A673 (cell line): ENCODE results near the gene CNNM1. TPM values are rescaled to one million over a fixed set of nuclear protein-coding genes. Genes with fewer than 3 reads are reported as not detected.

Source experiments
- BruUV-seq: library from RNA; stranded (reverse); fragments of 400-500 nt; replicated peaks from 2 replicates; lab custom pipeline; 2021; lab: Mats Ljungman, UMichigan
- CTCF ChIA-PET: fragments of 300-600 bp; sonication (Branson Sonifier 250); formaldehyde crosslinking; loops from one replicate; lab custom pipeline; 2022; ENCODE audit warnings: antibody characterized with exemption; lab: Charles Lee
- POLR2A ChIA-PET: fragments of 300-600 bp; sonication (Branson Sonifier 250); formaldehyde crosslinking; loops from one replicate; lab custom pipeline; 2022; ENCODE audit warnings: antibody characterized with exemption; ENCODE audit not compliant: low non-redundant PET; lab: Charles Lee
- DNase-seq: peaks from one replicate; pipeline ENCODE4 v3.0.0-alpha.2; 2015; ENCODE audit warnings: low spot score
- H3K27ac ChIP-seq: fragments of 200-600 bp; sonication (generic); 2 replicates; pipeline ENCODE4 v1.5.1; 2016; ENCODE audit warnings: mixed run types, low read depth, mild to moderate bottlenecking, mixed read lengths, antibody characterized with exemption, low read length; ENCODE audit not compliant: poor library complexity, severe bottlenecking
- H3K27me3 ChIP-seq: fragments of 200-600 bp; sonication (generic); replicated peaks from 2 replicates; pipeline ENCODE4 v1.6.1; 2017; ENCODE audit warnings: mixed run types, low read depth, mild to moderate bottlenecking, mixed read lengths, antibody characterized with exemption, low read length; ENCODE audit not compliant: insufficient read depth, poor library complexity
- H3K36me3 ChIP-seq: fragments of 200-600 bp; sonication (generic); 2 replicates; pipeline ENCODE4 v1.6.1; 2016; ENCODE audit warnings: mixed run types, mild to moderate bottlenecking, mixed read lengths, antibody characterized with exemption, low read length; ENCODE audit not compliant: insufficient read depth, poor library complexity, severe bottlenecking
- H3K4me1 ChIP-seq: fragments of 200-600 bp; sonication (generic); 2 replicates; pipeline ENCODE4 v1.6.1; 2017; ENCODE audit warnings: mixed run types, mild to moderate bottlenecking, mixed read lengths, antibody characterized with exemption, low read length; ENCODE audit not compliant: insufficient read depth, poor library complexity, severe bottlenecking
- H3K4me3 ChIP-seq: fragments of 200-600 bp; sonication (generic); 2 replicates; pipeline ENCODE4 v1.5.1; 2016; ENCODE audit warnings: low read depth, mixed run types, mild to moderate bottlenecking, mixed read lengths, low read length; ENCODE audit not compliant: poor library complexity, severe bottlenecking
- H3K9me3 ChIP-seq: fragments of 200-600 bp; sonication (generic); 2 replicates; pipeline ENCODE4 v1.6.1; 2016; ENCODE audit warnings: mixed run types, low read depth, mild to moderate bottlenecking, mixed read lengths, antibody characterized with exemption, low read length; ENCODE audit not compliant: poor library complexity, severe bottlenecking
- EZH2 ChIP-seq: fragments of 200-600 bp; sonication (generic); IDR thresholded peaks from 2 replicates; pipeline ENCODE4 v1.6.1; 2017; ENCODE audit warnings: borderline replicate concordance, low read depth, mild to moderate bottlenecking, mixed read lengths, antibody characterized with exemption, low read length; ENCODE audit not compliant: poor library complexity, severe bottlenecking
- intact Hi-C: fragments of 100-400 bp; cut with micrococcal nuclease; formaldehyde crosslinking; loops from one replicate; pipeline ENCODE4 v1.10.0; 2022; ENCODE audit not compliant: unreplicated experiment
- total RNA-seq: library from RNA; stranded (reverse); gene quantifications from 2 replicates; pipeline ENCODE4 v1.2.3, GENCODE V29; 2021
- TF ChIP-seq, protein P1 (sequence below): fragments of 300-800, 200-600 bp; sonication (generic); conservative IDR thresholded peaks from 2 replicates; pipeline ENCODE4 v1.5.1; 2017; ENCODE audit warnings: low read depth, mild to moderate bottlenecking, antibody characterized with exemption, low read length, moderate library complexity, mixed read lengths

Gene CNNM1
- total RNA-seq, 1 experiment from 2014 or later = 0.73 TPM

DNA sequence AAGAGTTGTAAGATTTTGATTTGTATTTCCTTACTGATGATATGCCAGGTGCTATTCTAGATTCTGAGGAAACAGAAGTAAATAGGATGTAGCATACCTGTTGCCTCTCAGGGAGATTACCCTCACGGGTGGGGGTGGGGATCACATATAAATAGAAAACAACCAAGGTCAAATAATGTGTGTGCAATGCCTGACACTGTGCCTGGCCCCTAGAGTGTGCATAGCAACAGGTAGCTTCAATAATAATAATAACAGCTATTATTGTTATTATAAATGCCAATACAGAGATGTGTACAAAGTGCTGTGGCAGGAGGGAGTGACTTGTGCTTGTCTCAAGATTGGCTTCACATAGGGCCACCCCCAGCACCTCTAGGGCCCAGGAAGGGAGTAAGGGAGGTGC is 24.0 kb downstream of the CNNM1 start:
- Histone ChIP-seq H3K27ac (no peak overlapping the region), H3K4me1 (no peaks in the 10 kb centered on the region), H3K27me3 (peaks cover 33% of the 10 kb centered on the region), H3K9me3 (no peaks in the 10 kb centered on the region), H3K36me3 (no peaks in the 10 kb centered on the region), H3K4me3 (no peak overlapping the region)
- TF ChIP-seq, protein P1, sequence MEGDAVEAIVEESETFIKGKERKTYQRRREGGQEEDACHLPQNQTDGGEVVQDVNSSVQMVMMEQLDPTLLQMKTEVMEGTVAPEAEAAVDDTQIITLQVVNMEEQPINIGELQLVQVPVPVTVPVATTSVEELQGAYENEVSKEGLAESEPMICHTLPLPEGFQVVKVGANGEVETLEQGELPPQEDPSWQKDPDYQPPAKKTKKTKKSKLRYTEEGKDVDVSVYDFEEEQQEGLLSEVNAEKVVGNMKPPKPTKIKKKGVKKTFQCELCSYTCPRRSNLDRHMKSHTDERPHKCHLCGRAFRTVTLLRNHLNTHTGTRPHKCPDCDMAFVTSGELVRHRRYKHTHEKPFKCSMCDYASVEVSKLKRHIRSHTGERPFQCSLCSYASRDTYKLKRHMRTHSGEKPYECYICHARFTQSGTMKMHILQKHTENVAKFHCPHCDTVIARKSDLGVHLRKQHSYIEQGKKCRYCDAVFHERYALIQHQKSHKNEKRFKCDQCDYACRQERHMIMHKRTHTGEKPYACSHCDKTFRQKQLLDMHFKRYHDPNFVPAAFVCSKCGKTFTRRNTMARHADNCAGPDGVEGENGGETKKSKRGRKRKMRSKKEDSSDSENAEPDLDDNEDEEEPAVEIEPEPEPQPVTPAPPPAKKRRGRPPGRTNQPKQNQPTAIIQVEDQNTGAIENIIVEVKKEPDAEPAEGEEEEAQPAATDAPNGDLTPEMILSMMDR = no peak
- no peak for TF ChIP-seq EZH2
- CTCF ChIA-PET = no interaction called here
- POLR2A ChIA-PET = no interaction called here
- no peak for DNase-seq
- no TSS peak for BruUV-seq
- intact Hi-C loops = no loop called here

DNA sequence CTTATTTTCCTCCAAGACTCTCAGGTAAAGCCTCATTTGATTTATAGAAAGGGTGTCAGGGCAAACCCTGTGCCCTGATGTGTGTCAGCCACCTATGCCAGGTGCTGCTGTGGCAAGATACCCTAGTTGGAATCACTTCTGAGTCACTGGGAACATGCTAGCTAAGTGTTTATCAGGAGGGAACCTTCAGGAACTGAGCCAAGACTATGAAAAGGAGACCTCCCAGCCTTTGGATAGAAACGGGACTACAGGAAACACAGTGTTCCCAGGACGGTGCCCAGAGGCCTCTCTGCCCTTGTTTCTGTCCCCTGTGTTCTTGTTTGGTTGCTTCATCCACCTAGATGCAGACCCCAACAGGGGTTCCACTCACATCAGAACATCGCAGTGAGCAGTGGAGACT is 28.5 kb downstream of the CNNM1 start:
- no TSS peak for BruUV-seq
- POLR2A ChIA-PET = no interaction called here
- Histone ChIP-seq H3K36me3 (no peaks in the 10 kb centered on the region), H3K4me3 (no peak overlapping the region), H3K27me3 (peaks cover 23% of the 10 kb centered on the region), H3K4me1 (no peaks in the 10 kb centered on the region), H3K27ac (no peak overlapping the region), H3K9me3 (no peaks in the 10 kb centered on the region)
- intact Hi-C loops = no loop called here
- CTCF ChIA-PET = no interaction called here
- no peak for DNase-seq
- TF ChIP-seq, protein P1 = no peak
- TF ChIP-seq EZH2 = no peak

DNA sequence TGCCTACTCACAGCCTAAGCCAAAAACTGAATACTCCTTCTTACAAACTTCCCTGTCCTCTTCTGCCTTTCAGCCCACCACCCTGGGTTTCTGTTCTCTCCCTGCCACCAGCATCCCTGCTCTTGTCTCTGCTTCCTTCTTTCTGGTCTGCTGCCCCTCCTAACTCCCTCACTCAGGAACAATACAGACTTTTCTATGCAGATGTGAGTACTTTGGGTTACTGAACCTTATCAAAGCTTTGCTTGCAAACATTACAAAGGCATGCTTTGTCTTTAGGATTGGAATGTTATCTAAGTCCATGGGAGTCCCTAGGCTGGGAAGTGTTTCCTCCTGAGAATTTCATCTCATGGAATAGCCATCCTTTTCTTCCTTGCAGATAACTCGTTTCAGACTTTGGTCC is 28.9 kb downstream of the CNNM1 start:
- BruUV-seq = no TSS peak
- CTCF ChIA-PET = no interaction called here
- Histone ChIP-seq H3K4me3 (no peak overlapping the region), H3K27ac (no peak overlapping the region), H3K27me3 (peaks cover 19% of the 10 kb centered on the region), H3K9me3 (no peaks in the 10 kb centered on the region), H3K36me3 (no peaks in the 10 kb centered on the region), H3K4me1 (no peaks in the 10 kb centered on the region)
- no peak for TF ChIP-seq EZH2
- TF ChIP-seq, protein P1 = no peak
- no peak for DNase-seq
- POLR2A ChIA-PET = no interaction called here
- intact Hi-C loops = no loop called here
